ENCODE results near the gene LMNTD1.
A peak's percentile ranks its signal among the peaks of the same experiment; 100 is the strongest.

The LMNTD1 gene

DNA sequence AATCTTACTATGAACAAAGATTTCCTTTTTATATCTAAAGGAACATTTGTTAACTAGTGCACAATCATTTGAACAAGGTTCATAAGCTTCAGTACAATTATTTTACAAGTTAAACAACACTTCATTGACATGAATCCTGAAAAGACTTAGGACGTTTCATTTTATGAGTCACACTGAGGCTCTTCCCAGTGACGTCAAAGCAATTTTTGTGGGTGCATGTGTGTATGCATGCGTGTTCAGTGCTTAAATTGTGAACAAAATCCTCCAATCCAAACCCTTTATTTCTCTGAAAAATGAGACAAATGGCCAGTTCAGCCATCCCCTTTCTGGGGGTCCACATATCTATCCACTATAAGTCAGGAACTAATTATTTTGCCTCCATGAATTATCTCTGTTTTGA, 2.9 kb downstream of the LMNTD1 start:
- Histone ChIP-seq H3K18ac (ENCODE audit: low read length) (no peak overlapping the region), H2BK15ac (replicated peaks; ENCODE audit: low read depth) (no peak overlapping the region), H4K8ac (ENCODE audit: low read depth, low read length) (no peak overlapping the region), H3K36me3 (ENCODE audit: control insufficient read depth, insufficient read depth, low read length) (no peaks in the 10 kb centered on the region), H3K9ac (ENCODE audit: low read length) (no peak overlapping the region), H3K56ac (ENCODE audit: low read length) (no peak overlapping the region), H2BK120ac (ENCODE audit: low read depth, low read length) (no peak overlapping the region), H3K4me1 (ENCODE audit: control insufficient read depth, low read depth, low read length) (no peaks in the 10 kb centered on the region), H3K27ac (ENCODE audit: low read depth, low read length) (no peak overlapping the region), H2BK5ac (ENCODE audit: low read length) (no peak overlapping the region), H3K4ac (ENCODE audit: low read depth, low read length) (no peak overlapping the region), H2AK5ac (ENCODE audit: low read length) (no peak overlapping the region), H3K4me3 (ENCODE audit: low read length) (no peak overlapping the region), H3K79me2 (ENCODE audit: control insufficient read depth, insufficient read depth, low read length) (no peaks in the 10 kb centered on the region), H3K27me3 (ENCODE audit: insufficient read depth, low read length, poor library complexity) (no peaks in the 10 kb centered on the region), H3K79me1 (ENCODE audit: low read length) (no peaks in the 10 kb centered on the region), H4K5ac (ENCODE audit: low read length) (no peak overlapping the region), H3K23ac (ENCODE audit: low read length) (no peak overlapping the region), H3K4me2 (ENCODE audit: low read length) (no peak overlapping the region)
- no peak for DNase-seq
- no CpG with 5 or more reads among the region's 3 CpGs for WGBS (ENCODE audit: extremely low coverage, insufficient coverage, low lambda C conversion rate)

DNA sequence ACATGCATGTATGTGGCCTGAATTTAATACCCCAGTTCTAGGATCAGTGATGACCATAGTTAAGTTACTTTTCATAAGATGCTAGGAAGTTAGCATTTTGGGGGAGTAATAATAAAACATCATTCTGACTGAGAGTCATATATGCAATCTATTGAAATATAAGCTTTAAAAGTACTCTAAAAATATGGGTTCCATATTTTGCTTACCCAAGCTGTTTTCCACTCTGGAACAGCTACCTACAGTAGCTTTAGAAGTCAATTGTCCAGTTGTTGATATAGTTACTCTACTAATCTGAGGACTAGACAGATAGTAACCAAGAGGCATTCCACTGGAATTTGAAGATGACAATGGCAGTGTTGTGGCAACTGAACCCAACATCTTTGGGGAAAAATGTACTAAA, 4.0 kb downstream of the LMNTD1 start:
- H2BK120ac ChIP-seq (ENCODE audit: low read depth, low read length): no peak overlapping the region
- H4K5ac ChIP-seq (ENCODE audit: low read length): no peak overlapping the region
- no peak overlapping the region for H3K18ac ChIP-seq (ENCODE audit: low read length)
- no peak for DNase-seq
- H3K4ac ChIP-seq (ENCODE audit: low read depth, low read length): no peak overlapping the region
- H4K8ac ChIP-seq (ENCODE audit: low read depth, low read length): no peak overlapping the region
- no peak overlapping the region for H2BK5ac ChIP-seq (ENCODE audit: low read length)
- no peak overlapping the region for H3K4me2 ChIP-seq (ENCODE audit: low read length)
- H3K9ac ChIP-seq (ENCODE audit: low read length): no peak overlapping the region
- H3K27ac ChIP-seq (ENCODE audit: low read depth, low read length): no peak overlapping the region
- H2BK15ac ChIP-seq (replicated peaks; ENCODE audit: low read depth): no peak overlapping the region
- no peaks in the 10 kb centered on the region for H3K79me2 ChIP-seq (ENCODE audit: control insufficient read depth, insufficient read depth, low read length)
- no peaks in the 10 kb centered on the region for H3K27me3 ChIP-seq (ENCODE audit: insufficient read depth, low read length, poor library complexity)
- H3K36me3 ChIP-seq (ENCODE audit: control insufficient read depth, insufficient read depth, low read length): no peaks in the 10 kb centered on the region
- no peak overlapping the region for H3K4me3 ChIP-seq (ENCODE audit: low read length)
- no peak overlapping the region for H3K23ac ChIP-seq (ENCODE audit: low read length)
- no peaks in the 10 kb centered on the region for H3K4me1 ChIP-seq (ENCODE audit: control insufficient read depth, low read depth, low read length)
- no peak overlapping the region for H3K56ac ChIP-seq (ENCODE audit: low read length)
- no peak overlapping the region for H2AK5ac ChIP-seq (ENCODE audit: low read length)
- no peaks in the 10 kb centered on the region for H3K79me1 ChIP-seq (ENCODE audit: low read length)

DNA sequence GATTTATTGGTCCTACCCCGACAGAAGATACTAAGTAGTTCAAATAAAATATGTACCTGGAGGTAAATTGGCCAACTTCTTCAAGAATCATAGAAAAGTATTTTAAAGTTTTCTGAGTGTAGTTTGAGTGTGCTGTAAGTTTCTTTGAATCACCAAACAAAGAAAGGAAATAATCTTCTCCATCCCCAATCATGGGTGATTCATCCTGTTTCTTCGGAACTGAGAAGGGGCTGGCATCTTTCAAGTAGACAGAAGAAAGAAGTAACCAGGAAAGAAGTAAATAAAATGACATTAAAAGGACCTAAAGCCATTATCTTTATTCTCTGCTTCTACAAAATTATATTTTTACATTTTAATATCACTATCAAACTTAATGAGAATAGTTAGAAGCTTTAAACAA, 6.8 kb downstream of the LMNTD1 start:
- Histone ChIP-seq H3K9ac (ENCODE audit: low read length) (no peak overlapping the region), H2BK15ac (replicated peaks; ENCODE audit: low read depth) (no peak overlapping the region), H3K27me3 (ENCODE audit: insufficient read depth, low read length, poor library complexity) (no peaks in the 10 kb centered on the region), H3K36me3 (ENCODE audit: control insufficient read depth, insufficient read depth, low read length) (no peaks in the 10 kb centered on the region), H3K4ac (ENCODE audit: low read depth, low read length) (no peak overlapping the region), H3K4me2 (ENCODE audit: low read length) (no peak overlapping the region), H3K56ac (ENCODE audit: low read length) (no peak overlapping the region), H2BK120ac (ENCODE audit: low read depth, low read length) (no peak overlapping the region), H3K79me2 (ENCODE audit: control insufficient read depth, insufficient read depth, low read length) (no peaks in the 10 kb centered on the region), H3K4me1 (ENCODE audit: control insufficient read depth, low read depth, low read length) (no peaks in the 10 kb centered on the region), H2AK5ac (ENCODE audit: low read length) (no peak overlapping the region), H4K8ac (ENCODE audit: low read depth, low read length) (no peak overlapping the region), H3K18ac (ENCODE audit: low read length) (no peak overlapping the region), H4K5ac (ENCODE audit: low read length) (no peak overlapping the region), H3K27ac (ENCODE audit: low read depth, low read length) (no peak overlapping the region), H3K79me1 (ENCODE audit: low read length) (no peaks in the 10 kb centered on the region), H3K4me3 (ENCODE audit: low read length) (no peak overlapping the region), H2BK5ac (ENCODE audit: low read length) (no peak overlapping the region), H3K23ac (ENCODE audit: low read length) (no peak overlapping the region)
- no peak for DNase-seq
- no CpG with 5 or more reads among the region's 2 CpGs for WGBS (ENCODE audit: extremely low coverage, insufficient coverage, low lambda C conversion rate)

DNA sequence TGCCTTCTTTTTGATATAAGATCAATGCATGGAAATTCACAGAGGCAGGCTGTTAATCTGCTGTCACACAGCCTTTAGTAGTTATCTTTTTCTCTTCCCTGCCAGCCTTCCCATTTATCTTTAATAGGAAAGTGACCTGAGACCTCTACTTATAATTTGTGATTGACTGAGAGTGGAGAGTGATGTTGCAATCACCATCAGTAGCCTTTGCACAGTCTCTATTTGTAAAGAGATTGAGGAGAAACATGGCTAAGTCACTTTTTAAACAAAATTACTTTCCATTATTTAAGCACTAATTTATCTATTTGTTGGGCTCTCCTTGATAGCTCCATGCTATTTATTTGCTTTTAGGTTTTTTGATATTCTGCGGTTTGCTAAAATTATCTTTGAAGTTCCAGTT, 19.9 kb downstream of the LMNTD1 start:
- Histone ChIP-seq H3K9ac (ENCODE audit: low read length) (no peak overlapping the region), H3K18ac (ENCODE audit: low read length) (no peak overlapping the region), H2BK120ac (ENCODE audit: low read depth, low read length) (no peak overlapping the region), H4K8ac (ENCODE audit: low read depth, low read length) (no peak overlapping the region), H3K4me3 (ENCODE audit: low read length) (no peak overlapping the region), H3K27me3 (ENCODE audit: insufficient read depth, low read length, poor library complexity) (no peaks in the 10 kb centered on the region), H3K36me3 (ENCODE audit: control insufficient read depth, insufficient read depth, low read length) (no peaks in the 10 kb centered on the region), H2BK15ac (replicated peaks; ENCODE audit: low read depth) (no peak overlapping the region), H2AK5ac (ENCODE audit: low read length) (no peak overlapping the region), H3K4me1 (ENCODE audit: control insufficient read depth, low read depth, low read length) (no peaks in the 10 kb centered on the region), H3K27ac (ENCODE audit: low read depth, low read length) (no peak overlapping the region), H4K5ac (ENCODE audit: low read length) (no peak overlapping the region), H3K4me2 (ENCODE audit: low read length) (no peak overlapping the region), H3K4ac (ENCODE audit: low read depth, low read length) (no peak overlapping the region), H3K56ac (ENCODE audit: low read length) (no peak overlapping the region), H3K23ac (ENCODE audit: low read length) (no peak overlapping the region), H3K79me1 (ENCODE audit: low read length) (no peaks in the 10 kb centered on the region), H2BK5ac (ENCODE audit: low read length) (no peak overlapping the region), H3K79me2 (ENCODE audit: control insufficient read depth, insufficient read depth, low read length) (no peaks in the 10 kb centered on the region)
- no peak for DNase-seq
- WGBS (ENCODE audit: extremely low coverage, insufficient coverage, low lambda C conversion rate): no CpG with 5 or more reads among the region's 1 CpG

DNA sequence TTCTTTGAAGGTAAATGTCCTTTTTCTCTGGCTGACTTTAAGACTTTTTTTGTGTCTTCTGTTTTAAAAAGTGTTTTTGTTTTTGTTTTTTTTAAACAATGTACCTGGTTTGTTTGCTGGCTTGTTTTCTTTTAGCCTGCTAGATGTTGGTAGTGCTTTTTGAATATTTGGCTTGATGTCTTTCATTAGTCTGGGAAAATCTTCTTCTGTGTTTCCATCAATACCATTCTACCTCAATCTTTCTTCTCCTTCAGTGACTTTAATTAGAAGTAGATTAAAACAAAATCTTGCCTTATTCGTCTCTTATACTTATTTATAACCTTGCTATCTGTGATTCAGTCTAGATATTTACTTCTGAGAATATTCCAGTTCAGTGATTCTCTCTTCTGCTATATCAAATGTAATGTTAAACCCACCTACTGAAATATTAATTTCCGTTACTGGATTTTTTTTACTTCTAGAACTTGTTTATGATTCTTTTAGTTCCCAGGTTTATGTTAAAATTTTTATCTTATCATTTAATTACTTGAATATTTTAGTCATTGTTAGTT, 21.5 kb downstream of the LMNTD1 start:
- H4K8ac ChIP-seq (ENCODE audit: low read depth, low read length): no peak overlapping the region
- H4K5ac ChIP-seq (ENCODE audit: low read length): no peak overlapping the region
- H3K36me3 ChIP-seq (ENCODE audit: control insufficient read depth, insufficient read depth, low read length): no peaks in the 10 kb centered on the region
- no peaks in the 10 kb centered on the region for H3K4me1 ChIP-seq (ENCODE audit: control insufficient read depth, low read depth, low read length)
- H2BK15ac ChIP-seq (replicated peaks; ENCODE audit: low read depth): no peak overlapping the region
- no peaks in the 10 kb centered on the region for H3K27me3 ChIP-seq (ENCODE audit: insufficient read depth, low read length, poor library complexity)
- no peak overlapping the region for H3K9ac ChIP-seq (ENCODE audit: low read length)
- no peaks in the 10 kb centered on the region for H3K79me2 ChIP-seq (ENCODE audit: control insufficient read depth, insufficient read depth, low read length)
- H2AK5ac ChIP-seq (ENCODE audit: low read length): no peak overlapping the region
- DNase-seq: no peak
- no peak overlapping the region for H3K23ac ChIP-seq (ENCODE audit: low read length)
- H3K27ac ChIP-seq (ENCODE audit: low read depth, low read length): no peak overlapping the region
- no peak overlapping the region for H2BK120ac ChIP-seq (ENCODE audit: low read depth, low read length)
- H3K79me1 ChIP-seq (ENCODE audit: low read length): no peaks in the 10 kb centered on the region
- no peak overlapping the region for H2BK5ac ChIP-seq (ENCODE audit: low read length)
- WGBS (ENCODE audit: extremely low coverage, insufficient coverage, low lambda C conversion rate): no CpG with 5 or more reads among the region's 2 CpGs
- no peak overlapping the region for H3K56ac ChIP-seq (ENCODE audit: low read length)
- H3K4ac ChIP-seq (ENCODE audit: low read depth, low read length): no peak overlapping the region
- H3K4me3 ChIP-seq (ENCODE audit: low read length): no peak overlapping the region
- no peak overlapping the region for H3K18ac ChIP-seq (ENCODE audit: low read length)
- H3K4me2 ChIP-seq (ENCODE audit: low read length): no peak overlapping the region

DNA sequence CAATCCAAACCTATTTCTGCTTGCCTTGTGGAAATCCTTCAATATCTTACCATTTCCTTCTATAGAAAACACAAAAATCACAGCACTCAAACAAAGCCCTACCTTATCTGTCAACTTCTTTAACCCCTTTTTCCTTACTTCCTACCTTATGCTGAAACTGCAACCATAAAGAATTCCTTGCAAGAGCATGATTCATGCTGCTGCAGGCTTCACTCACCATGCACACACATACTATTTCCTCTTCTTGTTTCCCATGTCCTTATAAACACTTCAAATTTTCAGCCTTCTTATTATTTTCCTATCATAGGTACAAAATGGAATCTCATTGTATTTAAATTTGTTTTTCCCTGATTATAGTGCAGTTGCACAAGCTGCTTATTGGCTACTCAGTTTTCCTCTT, 23.3 kb downstream of the LMNTD1 start:
- no peak overlapping the region for H3K4ac ChIP-seq (ENCODE audit: low read depth, low read length)
- H2BK15ac ChIP-seq (replicated peaks; ENCODE audit: low read depth): no peak overlapping the region
- no peak overlapping the region for H3K27ac ChIP-seq (ENCODE audit: low read depth, low read length)
- H3K9ac ChIP-seq (ENCODE audit: low read length): no peak overlapping the region
- no peak overlapping the region for H4K8ac ChIP-seq (ENCODE audit: low read depth, low read length)
- H3K56ac ChIP-seq (ENCODE audit: low read length): no peak overlapping the region
- no peak overlapping the region for H2AK5ac ChIP-seq (ENCODE audit: low read length)
- H3K27me3 ChIP-seq (ENCODE audit: insufficient read depth, low read length, poor library complexity): no peaks in the 10 kb centered on the region
- no peak overlapping the region for H3K4me2 ChIP-seq (ENCODE audit: low read length)
- no peak overlapping the region for H3K18ac ChIP-seq (ENCODE audit: low read length)
- H2BK120ac ChIP-seq (ENCODE audit: low read depth, low read length): no peak overlapping the region
- no peak overlapping the region for H3K23ac ChIP-seq (ENCODE audit: low read length)
- no peak overlapping the region for H2BK5ac ChIP-seq (ENCODE audit: low read length)
- no peaks in the 10 kb centered on the region for H3K4me1 ChIP-seq (ENCODE audit: control insufficient read depth, low read depth, low read length)
- DNase-seq: peak; percentile 13
- H4K5ac ChIP-seq (ENCODE audit: low read length): no peak overlapping the region
- H3K36me3 ChIP-seq (ENCODE audit: control insufficient read depth, insufficient read depth, low read length): no peaks in the 10 kb centered on the region
- H3K4me3 ChIP-seq (ENCODE audit: low read length): no peak overlapping the region
- no peaks in the 10 kb centered on the region for H3K79me1 ChIP-seq (ENCODE audit: low read length)
- no peaks in the 10 kb centered on the region for H3K79me2 ChIP-seq (ENCODE audit: control insufficient read depth, insufficient read depth, low read length)

All from mesendoderm (in vitro differentiated cells).